ENCODE results near the gene SGPP1. TPM values are rescaled to one million over a fixed set of nuclear protein-coding genes. Genes with fewer than 3 reads are reported as not detected.

Gene SGPP1
- total and polyA plus RNA-seq, 2 of the 8 experiments (the other 6 are each of a cell fraction or from before 2014, with no cell fraction given): 5.7 to 8.1 TPM

DNA sequence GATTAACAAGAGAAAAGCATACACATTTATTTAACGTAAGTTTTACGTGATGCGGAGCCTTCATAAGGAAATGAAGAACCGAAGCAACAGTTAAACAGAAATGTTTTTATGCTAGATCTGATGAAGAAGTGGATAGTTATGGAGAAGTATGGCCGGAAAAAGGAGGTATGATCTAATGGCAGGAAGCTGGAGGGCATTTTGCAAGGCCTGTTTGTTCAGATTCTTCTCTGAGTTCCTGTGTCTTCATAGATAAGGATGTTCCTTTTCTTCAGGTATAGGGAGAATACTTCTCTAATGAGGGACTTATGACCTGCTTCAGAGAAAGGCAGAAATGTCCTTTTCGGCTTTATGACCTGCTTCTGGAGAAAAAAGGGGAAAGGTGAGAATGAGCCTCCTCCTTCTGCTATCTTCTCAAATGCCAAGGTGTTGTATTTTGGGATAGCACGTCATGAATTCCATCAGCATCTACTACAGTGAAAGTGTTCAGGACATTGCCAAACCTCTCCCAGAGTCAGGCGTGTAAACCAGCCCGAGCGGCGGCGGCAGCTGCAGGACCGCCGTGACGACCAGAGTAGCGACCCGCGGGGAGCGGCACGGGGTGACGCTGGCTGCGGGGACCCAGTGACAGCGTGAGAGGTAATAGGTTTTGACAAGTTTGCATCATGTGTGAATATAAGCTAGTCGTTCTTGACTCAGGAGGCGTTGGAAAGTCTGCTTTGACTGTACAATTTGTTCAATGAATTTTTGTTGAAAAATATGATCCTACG is 33.7 kb upstream of the SGPP1 start:
- Histone ChIP-seq H3K27me3 (replicated peaks in 1 of 4; ENCODE audit: control insufficient read depth in 3 of 4, extremely low read depth in 1 of 4, insufficient read depth in 3 of 4, low read length in 3 of 4) (no peaks in the 10 kb centered on the region), H3K9ac (replicated peaks in 1 of 4; ENCODE audit: extremely low read depth in 1 of 4, low read depth in 3 of 4, low read length in 3 of 4) (no peak overlapping the region), H3K79me2 (ENCODE audit: control insufficient read depth in 1 of 2, insufficient read depth in 2 of 2, low read length in 2 of 2) (no peaks in the 10 kb centered on the region), H2AK5ac (ENCODE audit: low read depth, low read length) (no peak overlapping the region), H3K18ac (ENCODE audit: extremely low read depth, low read length) (no peak overlapping the region), H4K91ac (replicated peaks; ENCODE audit: insufficient read length, low read length) (no peak overlapping the region), H3K4me3 (ENCODE audit: extremely low read depth in 1 of 4, insufficient read depth in 2 of 4, low read depth in 3 of 4, low read length in 4 of 4) (no peak overlapping the region), H2AFZ (ENCODE audit: low read length) (no peak overlapping the region), H4K5ac (ENCODE audit: insufficient read length, low read depth, low read length) (no peak overlapping the region), H3K27ac (ENCODE audit: low read depth, low read length) (no peak overlapping the region), H3K4me1 (replicated peaks in 1 of 4; ENCODE audit: control insufficient read depth in 3 of 4, insufficient read depth in 4 of 4, low read length in 3 of 4) (no peaks in the 10 kb centered on the region), H2BK12ac (ENCODE audit: low read depth, low read length) (no peak overlapping the region), H3K4ac (replicated peaks; ENCODE audit: insufficient read length, low read depth, low read length) (no peak overlapping the region), H3K36me3 (ENCODE audit: control insufficient read depth in 2 of 4, insufficient read depth in 4 of 4, low read length in 3 of 4) (no peaks in the 10 kb centered on the region), H3K9me3 (ENCODE audit: insufficient read depth in 2 of 2, low read depth in 1 of 2, low read length in 1 of 2) (no peaks in the 10 kb centered on the region), H3K23me2 (ENCODE audit: low read depth, low read length) (no peaks in the 10 kb centered on the region), H4K20me1 (replicated peaks in 1 of 2; ENCODE audit: control insufficient read depth in 1 of 2, insufficient read depth in 2 of 2, low read length in 2 of 2) (no peaks in the 10 kb centered on the region), H3K56ac (replicated peaks; ENCODE audit: insufficient read length, low read depth, low read length) (no peak overlapping the region), H2BK20ac (ENCODE audit: low read length) (no peak overlapping the region), H2BK5ac (ENCODE audit: low read depth, low read length) (no peak overlapping the region), H3K14ac (ENCODE audit: insufficient read length) (no peak overlapping the region), H2BK15ac (ENCODE audit: low read length) (no peak overlapping the region), H4K8ac (ENCODE audit: extremely low read depth, insufficient read depth, low read length) (no peak overlapping the region), H3K4me2 (ENCODE audit: insufficient read depth in 1 of 2, low read depth in 2 of 2, low read length in 2 of 2) (no peak overlapping the region), H3K23ac (ENCODE audit: insufficient read length) (no peak overlapping the region), H3K79me1 (ENCODE audit: low read depth, low read length) (no peaks in the 10 kb centered on the region), H2BK120ac (replicated peaks; ENCODE audit: low read depth, low read length) (no peak overlapping the region)
- TF ChIP-seq POU5F1 (IDR thresholded peaks at IDR 0.05; ENCODE audit: low read depth, low read length): no peak
- POLR2A ChIA-PET (ENCODE audit: partially characterized antibody): no interaction called here
- FAIRE-seq (no peak), DNase-seq (ENCODE audit: low read depth in 1 of 2, low spot score in 2 of 2) (no peak)
- CTCF ChIA-PET (ENCODE audit: partially characterized antibody): interaction anchor here (0.6 kb wide), 2 partner anchors 177 to 419 kb away, joined by 3 read pairs; no protein-coding TSS in a partner anchor
- WGBS, 2 experiments (ENCODE audit: extremely low coverage in 1 of 2, insufficient coverage in 1 of 2, insufficient read length in 1 of 2, insufficient replicate concordance in 2 of 2, low coverage in 1 of 2, low lambda C conversion rate in 2 of 2, missing lambda C conversion rate in 1 of 2): 90% methylated on average over 26 of the region's 26 CpGs; no CpG with 5 or more reads in 1 of the 2 experiments
